ENCODE data around the gene CGB8. TPM values are rescaled to one million over a fixed set of nuclear protein-coding genes. Genes with fewer than 3 reads are reported as not detected.
"Not testable (repeated sequence)": the region's sequence is repeated elsewhere in the genome, so short reads cannot be mapped to it uniquely, and the experiment has no call there.

CGB8 gene
- total RNA-seq (not detected), polyA plus RNA-seq (not detected), total RNA-seq (0 reads per million in 6 experiments)

DNA sequence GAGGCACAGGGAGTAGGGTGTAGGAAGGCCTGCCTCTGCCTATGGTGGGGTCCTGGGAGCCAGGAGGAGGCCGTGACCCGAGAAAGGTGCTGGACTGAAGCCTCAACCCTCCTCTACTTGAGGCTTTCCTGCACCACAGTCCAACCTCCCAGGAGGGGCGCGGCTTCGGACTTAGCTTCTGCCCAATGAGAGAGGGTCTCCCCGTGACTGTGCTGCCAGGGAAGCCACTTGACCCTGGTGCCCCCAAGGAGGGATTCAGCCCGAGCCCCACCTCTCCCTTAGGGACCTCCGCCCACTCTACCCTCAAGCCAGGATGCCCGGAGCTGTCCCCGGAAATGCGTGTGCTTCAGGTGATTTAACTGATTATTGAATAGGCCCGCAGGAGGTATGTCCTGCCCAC lies at the start of gene CGB8:
Gene CGB8, minus strand, starts transcription at position 101 of the 400 bp plus-strand sequence. CDS start 372 bp downstream, outside the sequence.
- H3K27ac Mint-ChIP-seq = peak within 1 kb of the TSS in 1 of 10 donors; percentile 33
- H3K27me3 Mint-ChIP-seq, DNase-seq, ATAC-seq, H3K36me3 Mint-ChIP-seq, POLR2A ChIA-PET, H3K4me1 Mint-ChIP-seq, H3K9me3 Mint-ChIP-seq: not testable (repeated sequence)
- H3K4me3 Mint-ChIP-seq = peak within 1 kb of the TSS in 1 of 10 donors; percentile 51

DNA sequence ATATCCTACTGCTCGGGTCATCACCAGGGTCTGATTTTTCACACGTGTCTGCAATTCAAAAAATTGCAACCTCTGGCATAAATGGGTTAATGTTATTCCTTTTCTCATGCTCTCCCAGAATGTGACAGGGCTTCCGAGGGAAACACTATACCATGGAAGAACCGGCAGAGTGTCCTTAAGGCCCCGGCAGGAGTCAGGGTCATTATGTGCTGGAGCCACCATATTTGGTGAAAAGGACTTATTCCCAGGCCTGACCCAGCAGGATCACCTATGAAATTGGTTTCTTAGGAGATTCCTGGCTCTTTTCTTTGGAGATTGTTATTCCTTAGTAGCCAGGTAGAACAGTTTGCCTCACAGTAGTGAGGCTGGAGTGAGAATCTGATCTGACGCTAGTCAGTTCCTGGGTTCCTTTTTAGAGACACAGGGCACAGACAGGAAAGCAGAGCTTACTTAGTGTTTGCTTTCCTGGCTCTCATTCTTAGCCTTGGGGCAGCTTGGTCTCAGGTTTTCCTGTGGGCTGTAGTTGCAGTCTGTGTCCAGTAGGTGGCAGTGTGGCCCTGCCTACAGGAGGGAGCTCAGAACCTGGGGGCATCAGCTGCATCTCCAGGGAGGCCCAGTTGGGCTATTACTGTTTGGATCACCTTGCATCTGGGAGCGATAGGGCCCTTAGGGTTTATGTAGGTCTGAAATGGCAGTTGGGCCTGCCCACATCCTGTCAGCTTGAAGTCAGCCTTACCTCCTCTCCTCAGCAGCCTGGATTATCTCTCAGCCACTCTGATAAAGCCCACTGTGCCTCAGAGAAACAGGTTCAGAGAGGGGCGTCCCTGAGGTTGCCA lies 48.8 kb upstream of the CGB8 start:
- ATAC-seq (peak; percentile 89), DNase-seq (peak; percentile 55 to 86 (median 75))
- H3K4me3 Mint-ChIP-seq = no peak overlapping the region
- peaks cover 5 to 24% (median 15%) of the 10 kb centered on the region in 4 donors for H3K4me1 Mint-ChIP-seq
- H3K27me3 Mint-ChIP-seq = no peaks in the 10 kb centered on the region
- H3K9me3 Mint-ChIP-seq = no peaks in the 10 kb centered on the region
- peaks cover 0 to 90% (median 9%) of the 10 kb centered on the region in 3 donors for H3K36me3 Mint-ChIP-seq
- H3K27ac Mint-ChIP-seq = peak overlapping the region in 3 of 10 donors; percentile 56 to 61 (median 57)
- POLR2A ChIA-PET = interaction anchor here (0.6 to 1.6 kb wide), 5 partner anchors 9 to 51 kb away, joined by 3 to 5 read pairs (median 3); partner anchors contain the start of genes C19orf73 and PPFIA3

DNA sequence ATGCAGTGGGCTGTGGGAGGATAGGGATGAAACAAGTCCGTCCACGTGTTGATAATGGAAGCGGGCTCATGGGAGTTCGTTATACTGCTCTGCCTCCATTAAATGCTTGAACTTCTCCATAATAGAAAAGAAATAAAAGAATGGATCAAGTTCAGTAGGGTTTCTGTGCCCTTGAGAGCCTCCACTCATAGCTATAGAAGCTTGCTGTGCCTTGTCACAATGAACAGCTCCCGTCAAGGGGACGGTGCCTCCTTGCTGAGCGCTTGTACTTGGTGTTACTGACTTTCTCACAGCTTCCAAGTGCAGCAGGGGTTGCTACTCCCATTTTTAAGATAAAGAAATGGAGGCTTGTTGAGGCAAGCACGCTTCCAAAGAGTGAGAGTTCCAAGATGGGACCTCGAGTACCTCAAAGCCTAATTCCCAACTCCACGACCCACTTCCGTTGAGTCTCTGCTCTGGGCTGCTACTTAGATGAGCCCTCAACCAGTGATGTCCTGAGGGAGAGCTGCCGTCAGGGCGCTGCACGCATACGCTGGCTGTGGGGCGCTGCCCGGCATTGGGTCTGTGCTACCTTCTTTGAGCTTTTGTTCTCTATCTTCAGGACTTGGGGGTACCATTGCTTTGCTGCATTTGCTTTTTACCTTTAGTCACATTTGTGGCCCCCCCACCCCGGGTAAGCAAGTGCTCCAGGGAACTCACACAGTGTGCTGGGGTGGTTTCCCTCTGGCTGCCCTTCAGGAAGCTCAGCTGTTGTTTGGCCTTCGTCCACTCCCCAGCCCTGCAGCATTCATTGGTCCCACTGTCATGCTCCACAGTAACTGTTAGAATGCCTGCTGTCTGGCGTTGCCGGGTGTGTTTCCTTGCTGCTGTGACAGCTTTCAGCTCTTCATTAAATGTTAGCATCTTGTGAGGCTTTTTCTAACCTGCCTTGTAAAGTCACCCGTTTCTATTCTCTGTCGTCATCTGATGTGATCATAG lies 45.9 kb upstream of the CGB8 start:
- POLR2A ChIA-PET = interaction anchor here (0.7 to 1.0 kb wide), 3 partner anchors 10 to 559 kb away, joined by 3 to 6 read pairs (median 3); no protein-coding TSS in a partner anchor
- ATAC-seq (no peak), DNase-seq (no peak)
- Mint-ChIP-seq H3K4me3 (no peak overlapping the region), H3K27ac (peak overlapping the region in 2 of 10 donors; percentile 58 to 64), H3K4me1 (peaks cover 11 to 30% (median 23%) of the 10 kb centered on the region in 4 donors), H3K36me3 (peaks cover 0 to 95% (median 14%) of the 10 kb centered on the region in 3 donors), H3K27me3 (no peaks in the 10 kb centered on the region), H3K9me3 (no peaks in the 10 kb centered on the region)

DNA sequence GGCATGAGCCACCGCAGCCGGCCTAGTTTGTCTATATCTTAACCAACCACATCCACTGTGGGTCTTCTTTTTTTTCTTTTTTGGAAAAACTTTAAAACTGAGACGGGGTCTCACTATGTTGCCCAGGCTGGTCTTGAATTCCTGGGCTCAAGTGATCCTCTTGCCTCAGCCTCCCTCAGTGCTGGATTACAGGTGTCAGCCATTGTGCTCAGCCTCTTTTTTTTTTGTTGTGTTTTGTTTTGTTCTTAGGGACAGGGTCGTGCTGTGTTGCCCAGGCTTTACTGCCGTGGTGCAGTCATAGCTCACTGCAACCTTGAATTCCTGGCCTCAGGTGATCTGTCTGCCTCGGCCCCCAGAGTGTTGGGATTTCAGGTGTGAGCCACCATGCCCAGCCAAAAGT lies 43.8 kb upstream of the CGB8 start:
- H3K36me3 Mint-ChIP-seq = peaks cover 0 to 91% (median 10%) of the 10 kb centered on the region in 3 donors
- H3K4me3 Mint-ChIP-seq = no peak overlapping the region
- H3K27me3 Mint-ChIP-seq = no peaks in the 10 kb centered on the region
- no peaks in the 10 kb centered on the region for H3K9me3 Mint-ChIP-seq
- peaks cover 8 to 43% (median 28%) of the 10 kb centered on the region in 4 donors for H3K4me1 Mint-ChIP-seq
- no peak for ATAC-seq
- no peak overlapping the region for H3K27ac Mint-ChIP-seq
- POLR2A ChIA-PET = no interaction called here
- no peak for DNase-seq

DNA sequence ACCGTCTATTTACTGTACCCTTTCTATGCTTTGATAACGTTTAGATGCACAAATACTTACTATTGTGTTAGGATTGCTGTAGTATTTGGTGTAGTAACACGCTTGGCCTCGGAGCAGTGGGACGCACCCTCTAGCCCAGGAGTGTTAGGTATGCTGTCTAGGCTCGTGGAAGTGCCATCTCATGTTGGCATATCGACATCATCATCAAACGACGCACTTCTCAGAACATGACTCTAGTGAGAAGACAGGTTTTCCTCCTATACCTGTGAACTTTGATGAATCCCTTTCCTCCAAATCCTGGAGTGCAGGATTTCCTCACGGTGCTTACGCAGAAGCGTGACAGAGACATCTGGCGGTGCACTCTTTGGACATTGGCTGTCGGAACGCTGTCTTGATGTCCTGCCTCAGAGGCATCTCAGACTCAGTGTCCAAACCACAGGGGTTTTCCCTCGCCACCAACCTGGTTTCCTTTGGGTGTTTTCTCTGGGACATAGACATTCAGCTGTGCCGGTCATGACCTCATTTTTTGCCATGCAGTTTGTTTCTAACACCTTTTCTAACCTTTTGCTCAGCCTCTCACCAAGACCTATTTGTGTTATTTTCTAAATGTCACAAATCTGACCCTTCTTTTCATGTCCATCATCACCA lies 42.6 kb upstream of the CGB8 start:
- peak overlapping the region in 2 of 10 donors; percentile 7 to 20 for H3K27ac Mint-ChIP-seq
- H3K27me3 Mint-ChIP-seq = no peaks in the 10 kb centered on the region
- DNase-seq (no peak), ATAC-seq (no peak)
- H3K4me1 Mint-ChIP-seq = peaks cover 14 to 50% (median 35%) of the 10 kb centered on the region in 4 donors
- no peaks in the 10 kb centered on the region for H3K9me3 Mint-ChIP-seq
- POLR2A ChIA-PET = no interaction called here
- peaks cover 0 to 89% (median 13%) of the 10 kb centered on the region in 3 donors for H3K36me3 Mint-ChIP-seq
- H3K4me3 Mint-ChIP-seq = peak overlapping the region in 1 of 10 donors; percentile 8

DNA sequence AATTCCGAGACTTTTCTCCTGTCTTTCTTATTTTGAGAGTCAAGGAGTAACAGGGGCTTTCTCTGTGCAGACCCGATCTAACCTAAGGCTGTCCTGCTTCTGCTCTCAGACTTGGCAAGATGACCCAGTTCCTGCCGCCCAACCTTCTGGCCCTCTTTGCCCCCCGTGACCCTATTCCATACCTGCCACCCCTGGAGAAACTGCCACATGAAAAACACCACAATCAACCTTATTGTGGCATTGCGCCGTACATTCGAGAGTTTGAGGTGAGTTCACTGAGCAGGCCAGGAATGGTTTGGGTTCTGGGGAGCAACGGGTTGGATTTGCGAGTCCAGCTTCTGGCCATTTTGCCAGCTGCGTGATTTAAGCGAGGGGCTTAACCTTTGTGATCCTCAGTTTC lies 37.4 kb upstream of the CGB8 start:
- peak overlapping the region; percentile 91 to 99 (median 96) for H3K27ac Mint-ChIP-seq
- peaks cover 0 to 8% (median 2%) of the 10 kb centered on the region in 5 donors for H3K27me3 Mint-ChIP-seq
- POLR2A ChIA-PET = interaction anchor here (0.7 to 1.4 kb wide), 4 partner anchors 12 to 93 kb away, joined by 3 to 6 read pairs (median 4); partner anchors contain the start of genes GYS1, LIN7B and RUVBL2
- DNase-seq (no peak), ATAC-seq (no peak)
- H3K36me3 Mint-ChIP-seq = peaks cover 0 to 52% (median 12%) of the 10 kb centered on the region in 3 donors
- peaks cover 0 to 2% (median 0%) of the 10 kb centered on the region in 9 donors for H3K9me3 Mint-ChIP-seq
- H3K4me1 Mint-ChIP-seq = peaks cover 20 to 52% (median 44%) of the 10 kb centered on the region in 4 donors
- H3K4me3 Mint-ChIP-seq = peak overlapping the region; percentile 85 to 97 (median 94)

DNA sequence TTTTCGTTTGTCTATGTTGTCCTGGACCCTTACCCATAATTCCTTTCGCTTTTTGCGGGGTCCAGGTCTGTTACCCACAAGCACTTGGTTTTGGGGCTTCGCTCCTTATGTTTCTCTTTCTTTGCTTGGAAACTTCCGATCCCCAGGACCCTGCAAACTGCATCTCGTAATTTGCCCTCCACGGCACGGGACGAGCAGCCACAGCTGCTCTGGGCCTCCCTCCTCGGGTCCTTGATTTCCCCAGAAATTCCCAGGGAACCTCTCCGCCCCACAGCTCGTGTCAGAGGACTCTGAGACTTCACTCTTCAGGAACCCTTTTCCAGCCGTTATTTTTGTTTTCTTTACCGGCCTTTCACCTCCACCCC lies 36.9 kb upstream of the CGB8 start:
- Mint-ChIP-seq H3K27me3 (peaks cover 0 to 9% (median 2%) of the 10 kb centered on the region in 5 donors), H3K4me3 (peak overlapping the region; percentile 85 to 97 (median 94)), H3K27ac (peak overlapping the region; percentile 91 to 99 (median 96)), H3K36me3 (peaks cover 0 to 47% (median 12%) of the 10 kb centered on the region in 3 donors), H3K9me3 (peaks cover 0 to 2% (median 0%) of the 10 kb centered on the region in 9 donors), H3K4me1 (peaks cover 20 to 51% (median 44%) of the 10 kb centered on the region in 4 donors)
- ATAC-seq (no peak), DNase-seq (no peak)
- POLR2A ChIA-PET = interaction anchor here (1.0 to 1.4 kb wide), 2 partner anchors 28 to 93 kb away, joined by 3 to 5 read pairs; partner anchors contain the start of genes GYS1, LIN7B and RUVBL2

DNA sequence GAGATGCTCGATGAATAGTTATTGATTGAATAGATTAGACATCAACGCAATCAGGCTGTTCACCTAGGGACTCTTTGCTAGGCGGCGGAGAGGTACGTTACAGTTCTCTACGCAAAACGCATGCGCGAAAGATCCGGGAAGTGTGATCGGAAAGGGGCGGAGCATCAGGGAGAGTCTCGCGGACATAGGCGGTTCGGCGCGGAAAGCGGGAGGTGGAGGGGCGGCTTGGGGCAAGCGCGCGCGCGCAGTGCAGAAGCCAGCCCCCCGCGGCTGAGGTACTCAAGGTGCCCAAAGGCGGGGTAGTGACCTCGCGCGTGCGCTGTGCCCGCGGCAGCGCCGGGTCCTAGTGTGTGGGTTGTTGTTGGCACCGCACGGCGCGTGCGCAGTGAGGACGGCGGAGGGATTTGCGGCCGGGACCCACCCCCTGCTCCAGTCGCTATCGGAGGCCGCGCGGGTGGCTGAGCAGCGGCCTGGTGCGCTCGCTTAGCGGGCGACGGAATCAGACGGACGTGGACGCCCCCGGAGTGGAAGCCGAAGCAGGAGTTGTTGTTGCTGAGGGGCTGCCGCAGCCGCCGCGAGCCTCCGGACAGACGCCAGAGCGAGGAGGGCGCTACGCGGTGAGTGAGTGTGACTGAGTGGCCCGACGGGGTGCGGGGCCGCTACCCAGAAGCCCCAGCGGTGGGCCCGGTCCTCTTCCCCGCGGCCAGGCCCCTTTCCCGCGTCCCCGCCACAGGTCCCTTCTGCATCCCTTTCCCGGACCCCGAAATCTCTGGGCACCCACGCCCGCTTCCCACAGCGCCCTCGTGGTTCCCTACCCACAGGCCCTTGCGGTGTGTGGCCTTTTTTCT lies 36.3 kb upstream of the CGB8 start, which contains the start of gene SNRNP70:
Gene SNRNP70, plus strand, starts transcription at position 432 of the 848 bp plus-strand sequence. CDS start 964 bp downstream, outside the sequence.
- H3K27ac Mint-ChIP-seq = peak within 1 kb of the TSS; percentile 91 to 99 (median 96)
- POLR2A ChIA-PET = interaction anchor here (1.0 kb wide), 1 partner anchor 29 kb away, joined by 5 read pairs; the partner anchor contains the start of gene LIN7B
- H3K4me1 Mint-ChIP-seq = peaks cover 20 to 48% (median 40%) of the 10 kb centered on the region in 4 donors
- H3K9me3 Mint-ChIP-seq = peaks cover 0 to 2% (median 0%) of the 10 kb centered on the region in 9 donors
- ATAC-seq (peak; percentile 91 to 92), DNase-seq (peak; percentile 99 to 100 (median 99))
- H3K4me3 Mint-ChIP-seq = peak within 1 kb of the TSS; percentile 85 to 97 (median 94)
- H3K36me3 Mint-ChIP-seq = peaks cover 0 to 41% (median 11%) of the 10 kb centered on the region in 3 donors
- H3K27me3 Mint-ChIP-seq = peaks cover 1 to 11% (median 5%) of the 10 kb centered on the region in 5 donors

DNA sequence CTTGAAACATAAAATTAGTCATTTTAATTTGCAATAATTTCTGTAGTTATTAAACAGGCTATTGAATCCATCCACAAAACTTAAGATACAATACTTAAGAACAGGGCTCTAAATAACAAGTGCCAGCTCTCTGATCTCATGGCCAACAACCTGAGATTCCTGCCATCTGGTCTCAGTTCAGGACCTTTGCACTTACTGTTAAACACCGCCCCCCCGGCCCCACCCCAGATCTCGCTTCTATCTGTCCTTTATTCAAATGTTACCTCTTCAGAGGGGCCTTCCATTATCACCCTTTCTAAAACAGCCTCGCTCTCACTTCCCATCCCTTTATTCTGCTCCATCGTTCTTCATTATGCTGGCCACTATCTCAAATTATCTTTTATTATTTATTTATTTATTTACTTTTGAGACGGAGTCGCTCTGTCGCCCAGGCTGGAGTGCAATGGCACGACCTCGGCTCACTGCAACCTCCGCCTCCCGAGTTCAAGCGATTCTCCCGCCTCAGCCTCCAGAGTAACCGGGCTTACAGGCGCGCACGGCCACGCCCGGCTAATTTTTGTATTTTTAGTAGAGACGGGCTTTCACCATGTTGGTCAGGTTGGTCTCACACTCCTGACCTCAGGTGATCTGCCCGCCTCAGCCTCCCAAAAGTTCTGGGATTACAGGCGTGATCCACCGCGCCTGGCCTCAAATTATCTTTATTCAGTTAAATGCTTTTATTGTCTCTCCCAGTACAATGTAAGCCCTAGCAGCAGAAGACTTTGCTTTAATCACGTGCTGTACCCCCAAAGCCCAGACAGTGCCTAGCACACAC lies 35.5 kb upstream of the CGB8 start:
- peaks cover 0 to 2% (median 0%) of the 10 kb centered on the region in 9 donors for H3K9me3 Mint-ChIP-seq
- DNase-seq (no peak), ATAC-seq (no peak)
- H3K4me3 Mint-ChIP-seq = peak overlapping the region; percentile 85 to 97 (median 94)
- POLR2A ChIA-PET = no interaction called here
- peak overlapping the region; percentile 91 to 99 (median 96) for H3K27ac Mint-ChIP-seq
- H3K27me3 Mint-ChIP-seq = peaks cover 3 to 15% (median 7%) of the 10 kb centered on the region in 5 donors
- H3K36me3 Mint-ChIP-seq = peaks cover 0 to 33% (median 9%) of the 10 kb centered on the region in 3 donors
- peaks cover 19 to 43% (median 35%) of the 10 kb centered on the region in 4 donors for H3K4me1 Mint-ChIP-seq

DNA sequence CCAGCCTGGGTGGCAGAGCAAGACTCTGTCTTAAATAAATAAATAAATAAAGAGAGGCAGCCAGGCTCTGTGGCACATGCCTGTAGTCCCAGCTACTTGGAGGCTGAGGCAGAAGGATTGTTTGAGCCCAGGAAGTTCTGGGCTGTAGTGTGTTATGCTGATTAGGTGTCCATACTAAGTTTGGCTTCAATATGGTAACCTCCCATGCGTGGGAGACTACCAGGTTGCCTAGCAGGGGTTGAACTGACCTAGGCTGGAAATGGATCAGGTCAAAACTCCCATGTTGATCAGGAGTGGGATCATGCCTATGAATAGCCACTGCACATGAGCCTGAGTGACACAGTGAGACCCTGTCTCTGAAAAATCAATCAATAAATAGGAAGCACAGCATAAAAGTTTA lies 32.4 kb upstream of the CGB8 start:
- H3K9me3 Mint-ChIP-seq = peaks cover 0 to 2% (median 0%) of the 10 kb centered on the region in 9 donors
- DNase-seq (no peak), ATAC-seq (no peak)
- peaks cover 0 to 7% (median 0%) of the 10 kb centered on the region in 3 donors for H3K36me3 Mint-ChIP-seq
- no peak overlapping the region for H3K4me3 Mint-ChIP-seq
- POLR2A ChIA-PET = no interaction called here
- H3K4me1 Mint-ChIP-seq = peaks cover 10 to 17% (median 14%) of the 10 kb centered on the region in 4 donors
- peak overlapping the region in 2 of 10 donors; percentile 5 to 60 for H3K27ac Mint-ChIP-seq
- peaks cover 3 to 24% (median 16%) of the 10 kb centered on the region in 5 donors for H3K27me3 Mint-ChIP-seq

Measured in naive thymus-derived CD8-positive, alpha-beta T cell (primary cell).